ENCODE results near the gene SSTR3. TPM values are rescaled to one million over a fixed set of nuclear protein-coding genes. Genes with fewer than 3 reads are reported as not detected.

SSTR3 gene
- total RNA-seq, 2 experiments from 2014 or later: 1.9 to 2.1 TPM

GRCh38 chr22:37187891-37188761 is 24.2 kb downstream of the SSTR3 start, which contains the start of gene C1QTNF6:
Gene C1QTNF6, minus strand, starts transcription at chr22:37188247. Its CDS starts 34 bp downstream, at chr22:37188213.
- Histone ChIP-seq H3K4me3 (ENCODE audit: low read length) (no peak within 1 kb of the TSS), H3K4me1 (ENCODE audit: insufficient read depth, low read length) (peaks cover 65% of the 10 kb centered on the region), H3K27ac (ENCODE audit: low read depth in 1 of 2, low read length in 2 of 2) (no peak within 1 kb of the TSS), H3K27me3 (ENCODE audit: control insufficient read depth in 1 of 2, insufficient read depth in 2 of 2, low read length in 2 of 2) (no peaks in the 10 kb centered on the region), H3K9me3 (ENCODE audit: control insufficient read depth in 1 of 2, insufficient read depth in 1 of 2, low read length in 2 of 2) (no peaks in the 10 kb centered on the region), H3K36me3 (ENCODE audit: insufficient read depth, low read length) (no peaks in the 10 kb centered on the region)
- no peaks in the 10 kb centered on the region for H3K9me3 Mint-ChIP-seq
- H3K4me3 Mint-ChIP-seq: no peak within 1 kb of the TSS
- H3K4me1 Mint-ChIP-seq (ENCODE audit: low read depth): peaks cover 49% of the 10 kb centered on the region
- DNase-seq (no peak), ATAC-seq (ENCODE audit: poor library complexity) (no peak)
- intact Hi-C loops (cut with DNase I, micrococcal nuclease): no loop called here
- H3K27ac Mint-ChIP-seq: no peak within 1 kb of the TSS
- H3K36me3 Mint-ChIP-seq (ENCODE audit: low read depth): peaks cover 5% of the 10 kb centered on the region
- no peak for TF ChIP-seq CTCF (IDR thresholded peaks at IDR 0.05)
- CTCF ChIA-PET: interaction anchor here (1.7 kb wide), 1 partner anchor 32 kb away, joined by 4 read pairs; no protein-coding TSS in a partner anchor
- POLR2A ChIA-PET: interaction anchor here (1.4 kb wide), 1 partner anchor 18 kb away, joined by 3 read pairs; no protein-coding TSS in a partner anchor
- H3K27me3 Mint-ChIP-seq: no peaks in the 10 kb centered on the region

- no peaks in the 10 kb centered on the region for H3K9me3 ChIP-seq (ENCODE audit: control insufficient read depth in 1 of 2, insufficient read depth in 1 of 2, low read length in 2 of 2)
- no peaks in the 10 kb centered on the region for H3K27me3 ChIP-seq (ENCODE audit: control insufficient read depth in 1 of 2, insufficient read depth in 2 of 2, low read length in 2 of 2)
- Mint-ChIP-seq H3K27me3 (no peaks in the 10 kb centered on the region), H3K27ac (no peak overlapping the region), H3K36me3 (ENCODE audit: low read depth) (peaks cover 5% of the 10 kb centered on the region), H3K4me1 (ENCODE audit: low read depth) (peaks cover 43% of the 10 kb centered on the region), H3K9me3 (no peaks in the 10 kb centered on the region), H3K4me3 (no peak overlapping the region)
- TF ChIP-seq CTCF (IDR thresholded peaks at IDR 0.05): no peak
- peaks cover 63% of the 10 kb centered on the region for H3K4me1 ChIP-seq (ENCODE audit: insufficient read depth, low read length)
- no peak for DNase-seq
- H3K36me3 ChIP-seq (ENCODE audit: insufficient read depth, low read length): no peaks in the 10 kb centered on the region
- ChIA-PET POLR2A (interaction anchor here (1.4 kb wide), 1 partner anchor 17 kb away, joined by 3 read pairs; no protein-coding TSS in a partner anchor), CTCF (interaction anchor here (1.7 kb wide), 1 partner anchor 32 kb away, joined by 4 read pairs; no protein-coding TSS in a partner anchor)
- intact Hi-C loops (cut with DNase I, micrococcal nuclease): no loop called here
- no peak overlapping the region for H3K27ac ChIP-seq (ENCODE audit: low read depth in 1 of 2, low read length in 2 of 2)
- H3K4me3 ChIP-seq (ENCODE audit: low read length): no peak overlapping the region
- no peak for ATAC-seq (ENCODE audit: poor library complexity)
These were observed 24.8 kb downstream of the SSTR3 start for GRCh38 chr22:37187552-37187890.

- intact Hi-C loops (cut with DNase I, micrococcal nuclease): no loop called here
- H3K4me1 ChIP-seq (ENCODE audit: insufficient read depth, low read length): peaks cover 63% of the 10 kb centered on the region
- no peak overlapping the region for H3K27ac Mint-ChIP-seq
These were observed 25.2 kb downstream of the SSTR3 start for GRCh38 chr22:37186997-37187522.

More at GRCh38 chr22:37186997-37187522, 25.2 kb downstream of the SSTR3 start:
- H3K4me3 ChIP-seq (ENCODE audit: low read length): no peak overlapping the region
- peak overlapping the region in 1 of 2 donors; percentile 22 for H3K27ac ChIP-seq (ENCODE audit: low read depth in 1 of 2, low read length in 2 of 2)
- ATAC-seq (ENCODE audit: poor library complexity): no peak
- ChIA-PET POLR2A (interaction anchor here (1.1 to 1.4 kb wide), 2 partner anchors 12 to 17 kb away, joined by 3 read pairs; no protein-coding TSS in a partner anchor), CTCF (interaction anchor here (1.7 kb wide), 1 partner anchor 33 kb away, joined by 4 read pairs; no protein-coding TSS in a partner anchor)
- H3K36me3 Mint-ChIP-seq (ENCODE audit: low read depth): peaks cover 5% of the 10 kb centered on the region
- no peaks in the 10 kb centered on the region for H3K9me3 ChIP-seq (ENCODE audit: control insufficient read depth in 1 of 2, insufficient read depth in 1 of 2, low read length in 2 of 2)
- no peaks in the 10 kb centered on the region for H3K9me3 Mint-ChIP-seq
- no peak overlapping the region for H3K4me3 Mint-ChIP-seq
- H3K36me3 ChIP-seq (ENCODE audit: insufficient read depth, low read length): no peaks in the 10 kb centered on the region
- no peak for TF ChIP-seq CTCF (IDR thresholded peaks at IDR 0.05)
- H3K27me3 Mint-ChIP-seq: no peaks in the 10 kb centered on the region
- H3K4me1 Mint-ChIP-seq (ENCODE audit: low read depth): peaks cover 43% of the 10 kb centered on the region
- no peaks in the 10 kb centered on the region for H3K27me3 ChIP-seq (ENCODE audit: control insufficient read depth in 1 of 2, insufficient read depth in 2 of 2, low read length in 2 of 2)
- DNase-seq: no peak
